Measurements from ENCODE around the gene CDH4.

CDH4 gene

GRCh38 chr20:61492065-61492464 is 240.0 kb downstream of the CDH4 start:
- no peak overlapping the region for H3K4me3 ChIP-seq (ENCODE audit: low read depth, low read length)
- no peak for DNase-seq (ENCODE audit: low read depth, low spot score)
- in situ Hi-C loops (cut with HindIII; ENCODE audit: low sequenced_read_pairs): no loop called here
- TF ChIP-seq, protein P1, sequence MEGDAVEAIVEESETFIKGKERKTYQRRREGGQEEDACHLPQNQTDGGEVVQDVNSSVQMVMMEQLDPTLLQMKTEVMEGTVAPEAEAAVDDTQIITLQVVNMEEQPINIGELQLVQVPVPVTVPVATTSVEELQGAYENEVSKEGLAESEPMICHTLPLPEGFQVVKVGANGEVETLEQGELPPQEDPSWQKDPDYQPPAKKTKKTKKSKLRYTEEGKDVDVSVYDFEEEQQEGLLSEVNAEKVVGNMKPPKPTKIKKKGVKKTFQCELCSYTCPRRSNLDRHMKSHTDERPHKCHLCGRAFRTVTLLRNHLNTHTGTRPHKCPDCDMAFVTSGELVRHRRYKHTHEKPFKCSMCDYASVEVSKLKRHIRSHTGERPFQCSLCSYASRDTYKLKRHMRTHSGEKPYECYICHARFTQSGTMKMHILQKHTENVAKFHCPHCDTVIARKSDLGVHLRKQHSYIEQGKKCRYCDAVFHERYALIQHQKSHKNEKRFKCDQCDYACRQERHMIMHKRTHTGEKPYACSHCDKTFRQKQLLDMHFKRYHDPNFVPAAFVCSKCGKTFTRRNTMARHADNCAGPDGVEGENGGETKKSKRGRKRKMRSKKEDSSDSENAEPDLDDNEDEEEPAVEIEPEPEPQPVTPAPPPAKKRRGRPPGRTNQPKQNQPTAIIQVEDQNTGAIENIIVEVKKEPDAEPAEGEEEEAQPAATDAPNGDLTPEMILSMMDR (IDR thresholded peaks at IDR 0.05; ENCODE audit: low read depth, low read length): no peak

GRCh38 chr20:61493798-61494305 is 241.8 kb downstream of the CDH4 start:
- H3K4me3 ChIP-seq (ENCODE audit: low read depth, low read length): no peak overlapping the region
- no peak for DNase-seq (ENCODE audit: low read depth, low spot score)
- in situ Hi-C loops (cut with HindIII; ENCODE audit: low sequenced_read_pairs): no loop called here
- TF ChIP-seq, protein P1 (IDR thresholded peaks at IDR 0.05; ENCODE audit: low read depth, low read length): no peak

- no peak overlapping the region for H3K4me3 ChIP-seq (ENCODE audit: low read depth, low read length)
- TF ChIP-seq, protein P1 (IDR thresholded peaks at IDR 0.05; ENCODE audit: low read depth, low read length): no peak
- DNase-seq (ENCODE audit: low read depth, low spot score): no peak
- in situ Hi-C loops (cut with HindIII; ENCODE audit: low sequenced_read_pairs): no loop called here
Measured at GRCh38 chr20:61494763-61495575, 242.9 kb downstream of the CDH4 start.

- H3K4me3 ChIP-seq (ENCODE audit: low read depth, low read length): no peak overlapping the region
- TF ChIP-seq, protein P1 (IDR thresholded peaks at IDR 0.05; ENCODE audit: low read depth, low read length): no peak
- in situ Hi-C loops (cut with HindIII; ENCODE audit: low sequenced_read_pairs): no loop called here
- no peak for DNase-seq (ENCODE audit: low read depth, low spot score)
Measured at GRCh38 chr20:61497029-61497627, 245.1 kb downstream of the CDH4 start.

DNA sequence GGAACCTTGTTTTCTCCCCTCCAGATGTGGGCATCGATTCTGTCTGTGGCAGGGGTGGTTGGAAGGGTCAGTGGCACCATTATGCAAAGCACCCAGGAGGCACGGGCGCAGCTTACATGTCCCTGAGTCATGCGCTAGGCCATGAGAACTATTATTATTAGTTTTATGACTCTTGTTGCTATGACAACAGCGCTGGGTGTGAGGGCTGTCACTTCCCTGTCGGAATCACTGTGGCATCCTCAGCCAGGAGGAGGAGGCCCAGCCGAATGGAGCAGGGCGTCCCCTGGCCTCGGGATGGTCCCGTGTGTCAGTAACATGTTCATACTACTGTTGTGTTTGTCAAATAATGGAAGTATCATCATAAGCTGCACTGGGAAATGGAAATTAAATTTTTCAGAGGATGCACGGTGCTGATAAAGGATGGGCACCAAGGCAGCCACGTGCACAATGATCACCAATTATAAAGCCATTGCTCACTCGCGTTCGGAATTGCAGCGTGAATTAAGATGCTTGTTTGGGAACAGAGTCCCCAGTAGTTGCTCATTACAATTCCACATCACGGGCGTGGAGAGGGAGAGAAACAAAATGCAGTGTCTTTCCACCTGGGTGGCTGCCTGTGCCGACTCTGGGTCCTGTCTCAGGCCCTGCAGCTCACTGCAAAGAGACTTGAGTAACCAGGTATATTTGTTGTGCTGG is 247.9 kb downstream of the CDH4 start:
- TF ChIP-seq, protein P1 (IDR thresholded peaks at IDR 0.05; ENCODE audit: low read depth, low read length): no peak
- DNase-seq (ENCODE audit: low read depth, low spot score): peak; percentile 46
- H3K4me3 ChIP-seq (ENCODE audit: low read depth, low read length): no peak overlapping the region
- in situ Hi-C loops (cut with HindIII; ENCODE audit: low sequenced_read_pairs): no loop called here

DNA sequence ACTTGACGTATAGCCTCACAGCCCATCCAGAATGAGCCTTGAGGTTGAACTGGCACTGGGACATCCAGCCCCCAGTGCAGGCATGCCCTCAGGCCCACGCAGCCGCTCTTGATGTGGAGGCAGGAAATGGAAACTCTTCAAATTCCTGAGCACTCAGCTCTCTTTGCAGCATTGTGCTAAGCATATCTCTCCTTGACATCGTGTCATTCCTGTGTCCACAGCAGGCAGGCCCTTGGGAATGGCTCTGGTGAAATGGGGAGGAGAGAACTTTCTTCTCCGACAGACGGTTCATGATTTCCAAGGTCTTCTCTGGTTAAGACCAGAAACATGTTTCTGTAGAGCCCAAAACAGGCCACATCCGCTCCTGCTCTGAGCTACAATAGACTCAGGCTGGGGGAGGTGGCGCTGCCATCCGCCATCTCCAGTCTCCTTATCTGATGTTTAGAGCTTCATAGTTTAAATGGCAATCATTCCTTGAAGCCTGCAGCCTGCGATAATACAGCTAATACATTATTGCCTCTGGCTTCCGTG is 248.8 kb downstream of the CDH4 start:
- DNase-seq (ENCODE audit: low read depth, low spot score): no peak
- in situ Hi-C loops (cut with HindIII; ENCODE audit: low sequenced_read_pairs): no loop called here
- H3K4me3 ChIP-seq (ENCODE audit: low read depth, low read length): no peak overlapping the region
- TF ChIP-seq, protein P1 (IDR thresholded peaks at IDR 0.05; ENCODE audit: low read depth, low read length): no peak

Measured in astrocyte of the spinal cord (primary cell).